Suppressor macrophage treated with lipopolysaccharide for 1 hour (primary cell): ENCODE results near the gene GTF2H4.
A peak's percentile ranks its signal among the peaks of the same experiment; 100 is the strongest.

Source experiments
- DNase-seq, 3 donors: peaks; one replicate each; pipeline ENCODE4 v3.0.0-alpha.2; 2020 to 2022

Gene GTF2H4

DNA sequence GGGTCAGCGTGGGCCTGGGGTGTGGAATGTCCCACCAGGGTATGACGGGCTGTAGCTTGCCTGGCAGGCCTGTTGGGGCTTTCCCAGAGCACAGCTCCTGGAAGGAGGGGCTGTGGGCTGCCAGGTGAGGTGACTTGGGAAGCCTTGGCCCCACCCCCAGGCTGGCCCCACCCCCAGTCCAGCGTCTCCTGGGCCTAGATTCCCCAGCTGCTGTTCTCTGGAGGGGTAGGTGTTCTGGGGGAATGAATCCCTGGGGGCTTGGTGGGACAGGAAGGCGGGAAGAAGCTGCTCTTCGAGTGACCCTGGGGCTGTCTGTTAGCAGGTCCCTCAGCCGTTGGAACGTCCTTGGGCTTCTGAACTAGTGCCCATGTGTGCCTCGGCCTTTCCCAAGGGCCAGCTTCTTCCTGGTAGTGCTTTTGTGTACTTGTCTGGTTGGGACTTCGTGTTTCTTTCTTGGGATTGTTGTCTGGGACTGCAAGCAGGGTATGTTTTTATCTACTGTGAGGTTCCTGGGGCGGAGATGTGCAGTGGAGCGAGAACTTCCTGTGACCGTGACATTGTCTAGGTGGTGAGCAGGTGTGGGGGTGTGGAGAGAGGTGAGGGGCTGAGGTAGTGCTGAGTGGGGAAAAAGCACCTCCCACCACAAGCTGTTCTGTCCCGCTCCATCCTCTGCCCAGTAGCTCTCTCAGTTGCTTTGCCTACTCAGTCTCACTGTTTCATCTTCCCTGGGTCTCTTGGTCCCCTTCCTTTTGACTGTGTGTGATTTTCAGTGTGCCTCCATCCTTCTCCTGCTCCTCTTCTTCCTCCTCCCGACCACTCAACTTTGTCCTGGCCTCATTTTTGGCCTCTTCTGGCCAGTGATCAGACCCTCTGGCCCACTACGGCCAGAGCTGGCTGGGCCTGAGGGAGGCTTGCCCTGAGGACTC lies 25.0 kb upstream of the GTF2H4 start:
- no peak for DNase-seq

DNA sequence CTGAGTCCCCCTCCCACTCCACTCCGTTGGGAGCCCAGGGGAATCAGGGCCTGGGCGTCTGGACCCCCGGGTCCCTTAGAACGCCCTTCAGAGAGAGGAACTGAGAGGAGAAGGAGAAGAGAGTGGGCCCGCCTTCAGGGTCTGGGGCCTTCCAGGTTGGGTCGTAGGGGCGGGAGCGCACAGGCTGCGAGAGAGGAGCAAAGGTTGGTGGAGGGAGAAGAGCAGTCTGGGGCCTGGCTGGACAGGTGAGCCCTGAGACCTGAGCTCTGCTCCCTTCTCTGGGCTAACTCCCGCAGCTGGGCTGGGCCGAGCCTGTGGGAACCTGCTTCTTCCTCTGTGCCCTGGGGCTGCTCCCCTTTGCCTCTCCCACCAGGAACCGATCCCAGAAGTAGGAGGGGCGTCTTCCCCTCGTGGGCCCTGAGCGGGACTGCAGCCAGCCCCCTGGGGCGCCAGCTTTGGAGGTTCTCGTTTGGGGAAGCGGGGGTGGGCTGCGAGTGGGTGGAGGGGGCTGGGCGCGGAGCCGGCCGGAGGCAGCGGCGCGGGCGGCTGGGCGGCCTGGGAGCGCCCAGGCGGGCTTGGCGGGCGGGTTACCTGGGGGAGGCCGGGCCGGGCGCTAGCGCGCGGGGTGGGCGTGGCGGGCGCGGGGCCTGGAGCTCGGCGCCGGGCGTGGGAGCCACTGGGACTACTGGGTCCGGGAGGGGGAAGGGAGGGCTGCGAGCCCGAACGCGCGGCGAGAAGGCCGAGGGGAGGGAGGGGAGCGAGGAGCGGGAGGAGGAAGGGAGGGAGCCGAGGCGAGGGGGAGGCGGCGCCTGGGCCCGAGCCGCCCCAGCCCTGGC lies 24.1 kb upstream of the GTF2H4 start, which contains the start of gene DDR1:
TSS of gene DDR1 (plus strand) at position 835 of the 836 bp plus-strand sequence. CDS start 4,211 bp downstream, outside the sequence.
- DNase-seq, result peak; percentile 32 to 63 (median 35)

DNA sequence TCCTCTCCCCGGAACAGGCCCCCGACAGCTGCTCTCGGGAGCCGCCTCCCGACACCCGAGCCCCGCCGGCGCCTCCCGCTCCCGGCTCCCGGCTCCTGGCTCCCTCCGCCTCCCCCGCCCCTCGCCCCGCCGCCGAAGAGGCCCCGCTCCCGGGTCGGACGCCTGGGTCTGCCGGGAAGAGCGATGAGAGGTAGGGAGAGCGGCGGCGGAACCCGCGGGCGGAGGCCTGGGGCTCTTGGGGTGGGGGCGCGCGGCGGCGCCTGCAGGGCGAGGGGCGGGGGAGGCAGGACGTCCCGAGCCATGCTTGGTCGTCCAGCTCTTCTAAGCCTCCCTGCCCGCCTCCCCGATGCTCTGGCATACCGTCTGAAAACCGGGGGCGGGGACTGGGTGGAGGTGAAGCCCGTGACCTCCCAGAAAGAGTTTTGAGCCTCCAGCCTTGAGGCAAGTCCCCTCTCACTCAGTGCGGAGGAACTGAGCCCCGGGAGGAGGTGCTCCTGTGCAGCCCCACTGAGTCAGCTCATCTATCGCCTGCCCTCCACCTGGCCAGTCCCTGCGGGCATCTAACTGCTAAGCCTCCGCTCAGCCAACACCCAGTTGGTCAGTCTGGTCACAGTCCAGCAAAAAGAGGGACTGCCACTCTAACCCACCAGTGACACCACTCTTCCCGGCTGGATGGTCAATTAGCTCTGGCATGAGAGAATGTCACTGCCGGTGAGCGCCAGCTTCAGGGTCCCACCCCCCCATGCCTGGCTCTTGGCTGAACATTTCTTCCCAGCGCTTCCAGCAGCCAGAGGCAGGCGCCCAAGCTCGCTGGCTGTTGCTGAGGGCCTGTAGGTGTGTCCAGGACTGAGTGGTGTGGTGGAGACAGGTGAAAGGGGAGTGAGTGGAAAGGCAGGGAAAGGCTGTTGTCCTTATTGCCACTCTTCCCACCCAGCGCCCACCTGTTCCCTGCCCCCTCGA lies 23.2 kb upstream of the GTF2H4 start:
- peak; percentile 35 to 63 (median 41) for DNase-seq

DNA sequence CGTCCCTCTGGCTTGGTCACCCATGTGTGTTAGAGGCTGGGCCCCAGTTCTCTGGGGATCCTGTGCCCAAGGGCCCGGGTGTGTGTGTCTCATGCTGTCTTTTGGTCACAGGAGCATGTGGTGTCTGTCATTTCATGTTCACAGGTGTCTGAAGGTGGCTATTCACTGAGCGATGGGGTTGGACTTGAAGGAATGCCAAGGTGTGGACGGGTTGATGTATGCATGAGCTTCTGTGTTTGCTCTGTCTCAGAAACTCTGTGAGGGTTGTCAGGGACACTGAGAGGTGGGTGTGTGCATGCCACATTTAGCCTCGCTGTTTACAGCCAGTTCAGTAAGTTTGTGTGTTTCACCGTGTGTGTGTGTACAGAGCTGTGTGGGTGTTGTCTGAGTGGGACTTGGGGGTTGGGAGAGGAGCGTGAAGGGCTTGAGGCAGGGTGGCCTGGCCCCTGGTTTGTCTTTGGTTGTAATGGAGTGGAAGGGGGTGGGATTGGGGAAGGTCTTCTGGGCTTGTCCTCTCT lies 22.5 kb upstream of the GTF2H4 start:
- no peak for DNase-seq

DNA sequence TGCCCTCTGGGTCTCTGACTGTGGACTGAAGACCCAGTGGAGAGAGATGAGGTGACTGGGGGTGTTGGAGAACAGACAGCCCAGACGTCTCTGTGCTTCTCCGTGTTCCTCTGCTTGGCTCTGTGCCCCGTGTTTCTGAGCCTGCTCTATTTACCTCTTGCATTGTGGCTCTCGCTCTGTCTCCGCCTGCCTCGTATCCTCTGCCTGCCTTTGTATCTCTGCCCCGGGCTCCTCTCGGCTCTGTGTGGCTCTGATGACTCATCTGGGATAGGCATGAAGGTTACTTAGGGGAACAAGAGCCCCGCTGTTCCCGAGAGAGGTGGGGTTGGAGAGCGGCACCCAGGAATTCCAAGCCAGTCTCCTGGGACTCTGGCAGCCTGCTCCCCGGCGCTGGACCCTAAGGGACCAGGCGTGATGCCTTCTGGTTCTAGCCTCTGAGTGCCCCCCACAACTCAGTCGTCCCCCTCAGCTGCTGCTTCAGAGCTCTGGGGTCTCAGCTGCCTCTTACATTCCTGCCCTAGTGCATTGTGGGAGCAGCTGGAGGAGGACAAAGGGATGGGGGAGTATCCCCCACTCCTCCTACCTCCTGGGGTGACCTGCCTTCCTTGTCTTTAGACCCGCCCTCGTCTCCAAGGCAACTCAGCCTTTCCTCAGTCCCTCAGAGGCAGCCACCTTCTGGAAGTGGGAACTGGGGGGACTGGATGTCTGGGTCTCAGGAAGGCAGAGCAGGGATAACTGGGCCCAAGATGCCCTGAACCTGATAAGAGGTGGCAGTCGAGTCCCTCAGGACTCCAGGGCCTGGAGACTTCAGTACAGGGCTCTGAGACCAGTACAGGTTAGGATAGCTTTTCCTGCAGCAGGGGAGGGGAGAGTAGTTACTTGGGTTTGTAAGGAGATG lies 21.8 kb upstream of the GTF2H4 start:
- no peak for DNase-seq

DNA sequence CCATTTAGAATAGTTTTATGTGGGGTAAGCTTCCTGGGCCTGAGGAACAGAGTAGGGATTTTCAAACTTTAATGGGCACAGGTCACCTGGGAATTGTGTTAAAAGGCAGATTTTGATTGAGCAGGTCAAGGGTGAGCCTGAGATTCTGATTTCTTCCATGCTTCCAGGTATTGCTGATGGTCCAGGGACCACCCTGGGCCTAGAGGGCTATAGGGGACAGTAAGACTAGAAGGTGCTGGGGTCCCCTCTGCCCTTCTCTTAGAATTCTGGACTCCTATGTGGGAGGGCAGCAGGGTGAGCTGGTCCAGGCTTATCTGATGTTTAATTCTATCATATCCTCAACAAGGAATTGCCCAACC lies 21.1 kb upstream of the GTF2H4 start:
- DNase-seq, result no peak

DNA sequence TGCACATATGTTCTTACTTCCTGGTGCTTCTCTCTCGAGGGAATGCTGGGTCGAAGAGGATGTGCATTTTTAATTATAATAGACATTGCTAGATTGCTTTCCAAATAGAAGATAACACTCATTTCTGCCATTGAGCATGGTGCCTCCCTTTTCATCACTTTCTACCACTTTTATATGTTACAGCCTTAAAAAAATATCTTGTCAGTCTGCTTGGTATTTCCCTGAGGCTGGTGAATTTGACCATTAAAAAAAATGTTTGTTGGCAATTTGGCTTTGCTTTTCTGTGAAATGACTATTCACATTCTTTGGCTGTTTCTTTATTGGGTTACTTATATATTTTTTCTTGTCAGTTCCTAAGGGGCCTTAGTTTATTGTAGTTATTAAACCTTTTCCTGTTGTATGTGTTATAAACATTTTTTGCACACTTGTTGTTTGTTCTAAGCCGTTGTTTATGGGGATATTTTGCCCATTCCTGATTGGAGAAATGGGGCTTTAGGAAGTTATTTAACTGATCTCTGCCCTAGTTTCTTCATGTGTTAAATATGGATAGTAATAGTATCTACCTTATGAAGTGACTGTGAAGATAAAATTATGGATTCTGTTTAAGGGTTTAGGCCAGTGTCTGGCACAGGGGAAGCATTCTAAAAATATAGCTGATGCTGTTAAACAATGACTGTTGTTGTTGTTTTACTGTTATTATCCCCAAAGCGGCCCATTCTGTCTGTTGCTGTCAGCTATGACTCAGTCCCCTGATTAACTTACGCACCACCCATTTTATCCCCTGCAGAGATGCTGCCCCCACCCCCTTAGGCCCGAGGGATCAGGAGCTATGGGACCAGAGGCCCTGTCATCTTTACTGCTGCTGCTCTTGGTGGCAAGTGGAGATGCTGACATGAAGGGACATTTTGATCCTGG lies 19.8 kb upstream of the GTF2H4 start:
- DNase-seq, result no peak

DNA sequence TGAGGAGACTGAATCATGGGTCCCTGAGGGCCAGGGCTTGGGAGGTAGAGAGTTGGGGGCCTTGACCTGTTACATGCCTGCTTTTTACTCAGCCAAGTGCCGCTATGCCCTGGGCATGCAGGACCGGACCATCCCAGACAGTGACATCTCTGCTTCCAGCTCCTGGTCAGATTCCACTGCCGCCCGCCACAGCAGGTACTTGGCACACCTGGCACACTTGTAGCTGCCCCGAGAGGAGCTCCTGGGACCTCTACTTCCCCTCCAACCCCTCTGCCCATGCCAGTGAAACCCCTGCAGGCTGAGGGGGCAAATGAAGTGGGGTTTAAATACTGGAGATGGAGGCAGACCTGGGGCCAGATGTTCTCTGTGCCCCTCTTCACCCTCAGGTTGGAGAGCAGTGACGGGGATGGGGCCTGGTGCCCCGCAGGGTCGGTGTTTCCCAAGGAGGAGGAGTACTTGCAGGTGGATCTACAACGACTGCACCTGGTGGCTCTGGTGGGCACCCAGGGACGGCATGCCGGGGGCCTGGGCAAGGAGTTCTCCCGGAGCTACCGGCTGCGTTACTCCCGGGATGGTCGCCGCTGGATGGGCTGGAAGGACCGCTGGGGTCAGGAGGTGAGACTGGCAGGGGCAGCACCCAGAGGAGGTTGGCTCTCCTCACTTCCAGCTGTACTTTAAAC lies 19.1 kb upstream of the GTF2H4 start:
- no peak for DNase-seq

DNA sequence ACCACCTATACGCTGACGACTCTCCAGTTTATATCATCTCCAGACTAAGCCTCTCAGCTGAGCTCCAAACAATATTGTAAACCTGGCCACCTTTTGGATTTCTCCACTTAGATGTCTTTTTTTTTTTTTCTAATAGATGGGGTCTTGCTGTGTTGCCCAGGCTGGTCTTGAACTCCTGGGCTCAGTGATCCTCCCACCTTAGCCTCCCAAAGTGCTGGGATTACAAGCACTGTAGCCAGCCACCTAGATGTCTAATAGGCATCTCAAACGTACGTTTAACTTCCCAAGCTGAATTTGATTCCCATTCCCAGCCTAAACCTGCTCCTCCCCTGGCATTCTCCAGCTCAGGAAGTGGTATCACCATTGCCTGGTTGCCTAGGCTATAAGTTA lies 18.5 kb upstream of the GTF2H4 start:
- no peak for DNase-seq

DNA sequence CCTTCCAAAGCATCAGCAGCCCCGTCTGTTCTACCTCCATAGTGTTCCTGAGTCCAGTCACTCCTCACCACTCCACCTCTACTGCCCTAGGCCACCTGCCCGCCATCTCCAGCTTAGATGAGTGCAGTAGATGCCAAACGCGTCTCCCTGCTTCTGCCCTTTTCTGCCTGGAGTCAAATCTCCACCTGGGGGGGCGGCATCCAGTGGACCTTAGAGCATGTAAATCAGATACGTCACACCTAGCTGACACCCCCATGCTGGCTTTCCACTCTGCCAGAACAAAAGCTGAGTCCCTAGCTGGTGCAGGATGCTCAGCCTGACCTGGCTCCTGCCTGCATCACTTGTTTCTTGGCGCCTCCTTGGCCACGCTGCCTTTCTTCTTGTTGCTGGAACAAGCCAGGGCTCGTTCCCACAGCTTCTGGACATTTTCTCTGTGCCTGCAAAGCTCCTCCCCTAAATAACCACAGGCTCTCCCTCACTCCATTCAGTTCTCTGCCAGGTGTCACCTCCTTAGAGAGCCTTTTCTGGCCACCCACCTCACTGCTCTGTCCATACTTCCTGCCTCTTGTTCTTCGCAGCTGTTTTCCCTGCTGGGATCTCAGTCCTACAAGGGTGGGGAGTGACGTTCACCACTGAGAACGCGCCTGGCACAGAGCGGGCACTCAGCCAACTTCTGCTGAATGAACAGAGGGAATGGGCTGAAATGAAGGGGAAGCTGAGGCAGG lies 17.9 kb upstream of the GTF2H4 start:
- DNase-seq, result no peak

DNA sequence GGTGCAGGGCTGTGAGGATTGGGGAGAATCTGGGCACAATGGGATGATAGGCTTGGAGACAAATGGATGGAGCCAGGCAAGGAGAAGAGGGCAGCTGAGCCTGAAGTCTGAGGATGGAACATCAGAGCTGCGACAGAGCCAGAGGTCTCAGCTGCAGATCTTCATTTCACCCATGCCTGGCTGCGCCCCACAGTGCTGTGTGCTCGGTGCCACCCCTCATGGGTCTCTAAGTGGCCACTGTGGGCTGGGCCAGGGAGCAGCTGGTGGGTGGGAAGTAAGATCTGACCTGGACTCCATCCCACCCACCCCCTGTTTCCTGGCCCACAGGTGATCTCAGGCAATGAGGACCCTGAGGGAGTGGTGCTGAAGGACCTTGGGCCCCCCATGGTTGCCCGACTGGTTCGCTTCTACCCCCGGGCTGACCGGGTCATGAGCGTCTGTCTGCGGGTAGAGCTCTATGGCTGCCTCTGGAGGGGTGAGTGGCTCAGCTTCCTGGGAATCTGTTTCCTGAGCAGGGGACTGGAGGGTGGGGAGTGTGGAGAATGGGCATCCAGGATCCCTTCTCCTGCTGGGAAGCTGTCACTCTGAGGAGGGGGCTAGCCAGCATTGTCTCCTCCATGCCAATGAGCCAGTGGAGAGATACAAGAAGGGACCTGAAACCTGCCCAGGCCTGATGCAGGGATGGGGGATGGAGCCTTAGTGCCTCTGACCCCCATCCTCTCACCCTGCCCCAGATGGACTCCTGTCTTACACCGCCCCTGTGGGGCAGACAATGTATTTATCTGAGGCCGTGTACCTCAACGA lies 17.2 kb upstream of the GTF2H4 start:
- DNase-seq, result no peak

DNA sequence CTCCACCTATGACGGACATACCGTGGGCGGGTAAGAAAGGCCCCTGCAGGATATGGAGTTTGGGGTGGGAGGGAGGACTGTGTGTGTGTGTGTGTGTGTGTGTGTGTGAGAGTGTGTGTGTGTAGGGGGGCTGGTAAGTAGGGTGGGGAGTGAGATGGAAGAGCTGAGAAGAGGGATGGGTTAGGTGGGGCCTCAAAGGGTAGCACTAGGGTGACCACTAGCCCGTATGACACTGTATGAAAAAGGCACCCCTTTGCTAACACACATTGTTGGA lies 16.6 kb upstream of the GTF2H4 start:
- no peak for DNase-seq

DNA sequence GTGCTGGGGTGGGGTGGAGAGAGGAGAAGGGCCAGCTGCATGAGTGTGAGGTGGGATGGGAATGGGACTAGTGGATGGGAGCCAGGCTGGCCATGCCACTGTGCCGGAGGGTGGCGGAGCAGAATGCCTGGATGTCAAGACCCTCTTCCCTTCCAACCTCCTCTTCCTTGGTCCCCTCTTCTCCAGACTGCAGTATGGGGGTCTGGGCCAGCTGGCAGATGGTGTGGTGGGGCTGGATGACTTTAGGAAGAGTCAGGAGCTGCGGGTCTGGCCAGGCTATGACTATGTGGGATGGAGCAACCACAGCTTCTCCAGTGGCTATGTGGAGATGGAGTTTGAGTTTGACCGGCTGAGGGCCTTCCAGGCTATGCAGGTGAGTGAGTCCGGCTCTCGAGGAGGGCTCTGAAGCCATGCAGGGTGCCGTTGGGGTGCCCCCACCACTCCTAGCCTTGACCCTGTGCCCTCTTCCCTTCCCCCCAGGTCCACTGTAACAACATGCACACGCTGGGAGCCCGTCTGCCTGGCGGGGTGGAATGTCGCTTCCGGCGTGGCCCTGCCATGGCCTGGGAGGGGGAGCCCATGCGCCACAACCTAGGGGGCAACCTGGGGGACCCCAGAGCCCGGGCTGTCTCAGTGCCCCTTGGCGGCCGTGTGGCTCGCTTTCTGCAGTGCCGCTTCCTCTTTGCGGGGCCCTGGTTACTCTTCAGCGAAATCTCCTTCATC lies 16.0 kb upstream of the GTF2H4 start:
- no peak for DNase-seq

DNA sequence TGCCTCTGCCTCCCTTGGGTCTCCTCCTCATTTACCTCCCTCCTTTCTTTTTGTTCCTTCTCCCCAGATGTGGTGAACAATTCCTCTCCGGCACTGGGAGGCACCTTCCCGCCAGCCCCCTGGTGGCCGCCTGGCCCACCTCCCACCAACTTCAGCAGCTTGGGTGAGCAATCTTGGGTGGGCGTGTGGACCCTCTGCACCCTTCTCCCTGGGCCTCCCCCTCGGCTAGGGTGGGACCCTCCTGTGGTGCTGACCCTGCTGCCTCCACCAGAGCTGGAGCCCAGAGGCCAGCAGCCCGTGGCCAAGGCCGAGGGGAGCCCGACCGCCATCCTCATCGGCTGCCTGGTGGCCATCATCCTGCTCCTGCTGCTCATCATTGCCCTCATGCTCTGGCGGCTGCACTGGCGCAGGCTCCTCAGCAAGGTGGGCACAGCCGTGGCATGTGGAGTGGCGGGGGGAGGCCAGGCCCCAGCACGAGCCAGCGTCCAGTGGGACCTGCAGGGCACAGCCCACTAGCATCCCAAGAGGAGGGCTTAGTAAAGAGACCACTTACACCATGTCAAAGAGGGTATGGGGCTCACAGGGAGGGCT lies 14.9 kb upstream of the GTF2H4 start:
- no peak for DNase-seq

DNA sequence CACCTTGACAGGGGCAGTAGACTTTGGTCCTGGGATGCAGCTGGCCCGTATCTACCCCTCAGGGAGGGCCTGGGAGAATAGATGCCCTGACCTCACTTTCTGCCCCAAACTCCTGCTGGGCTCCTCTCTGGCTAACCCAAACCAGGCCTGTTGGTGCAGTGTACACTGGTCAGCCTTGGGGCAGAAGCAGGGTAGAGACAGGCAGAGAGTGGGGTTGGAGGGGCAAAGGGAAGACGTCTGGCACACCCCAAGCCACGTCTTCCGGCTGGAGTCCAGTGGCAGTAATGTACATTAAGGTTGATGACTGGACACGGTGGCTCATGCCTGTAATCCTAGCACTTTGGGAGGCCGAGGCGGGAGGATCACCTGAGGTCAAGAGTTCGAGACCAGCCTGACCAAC lies 14.3 kb upstream of the GTF2H4 start:
- no peak for DNase-seq

DNA sequence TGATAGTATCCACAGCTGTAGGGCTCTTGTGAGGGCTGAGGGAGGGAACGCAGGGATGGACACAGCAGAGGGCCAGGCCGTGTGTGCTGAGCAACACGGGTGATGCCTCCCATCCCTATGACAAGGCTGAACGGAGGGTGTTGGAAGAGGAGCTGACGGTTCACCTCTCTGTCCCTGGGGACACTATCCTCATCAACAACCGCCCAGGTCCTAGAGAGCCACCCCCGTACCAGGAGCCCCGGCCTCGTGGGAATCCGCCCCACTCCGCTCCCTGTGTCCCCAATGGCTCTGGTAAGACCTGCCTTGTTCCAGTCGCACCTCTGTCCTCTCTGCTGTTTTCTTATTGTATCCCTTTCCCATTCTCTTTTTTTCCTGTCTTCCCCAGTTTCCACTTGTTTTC lies 13.6 kb upstream of the GTF2H4 start:
- no peak for DNase-seq

DNA sequence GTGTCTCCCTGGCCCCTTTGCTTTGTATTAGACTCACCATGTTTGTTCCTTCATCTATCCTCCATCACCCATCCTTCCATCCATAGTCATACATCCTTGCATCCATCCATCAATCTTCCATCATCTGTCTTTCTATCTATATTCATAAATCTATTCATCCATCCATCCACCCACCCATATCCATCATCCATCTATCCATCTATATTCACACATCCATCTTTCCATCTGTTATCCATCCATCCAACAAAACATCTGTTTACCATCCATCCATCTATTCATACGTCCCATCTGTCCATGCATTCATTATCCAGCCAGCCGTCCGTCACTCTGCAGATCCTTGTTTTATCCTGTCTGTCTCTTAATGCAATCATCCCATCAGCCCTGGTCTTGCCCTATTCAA lies 13.1 kb upstream of the GTF2H4 start:
- no peak for DNase-seq
